ENCODE results near the gene CREB3.

The CREB3 gene

DNA sequence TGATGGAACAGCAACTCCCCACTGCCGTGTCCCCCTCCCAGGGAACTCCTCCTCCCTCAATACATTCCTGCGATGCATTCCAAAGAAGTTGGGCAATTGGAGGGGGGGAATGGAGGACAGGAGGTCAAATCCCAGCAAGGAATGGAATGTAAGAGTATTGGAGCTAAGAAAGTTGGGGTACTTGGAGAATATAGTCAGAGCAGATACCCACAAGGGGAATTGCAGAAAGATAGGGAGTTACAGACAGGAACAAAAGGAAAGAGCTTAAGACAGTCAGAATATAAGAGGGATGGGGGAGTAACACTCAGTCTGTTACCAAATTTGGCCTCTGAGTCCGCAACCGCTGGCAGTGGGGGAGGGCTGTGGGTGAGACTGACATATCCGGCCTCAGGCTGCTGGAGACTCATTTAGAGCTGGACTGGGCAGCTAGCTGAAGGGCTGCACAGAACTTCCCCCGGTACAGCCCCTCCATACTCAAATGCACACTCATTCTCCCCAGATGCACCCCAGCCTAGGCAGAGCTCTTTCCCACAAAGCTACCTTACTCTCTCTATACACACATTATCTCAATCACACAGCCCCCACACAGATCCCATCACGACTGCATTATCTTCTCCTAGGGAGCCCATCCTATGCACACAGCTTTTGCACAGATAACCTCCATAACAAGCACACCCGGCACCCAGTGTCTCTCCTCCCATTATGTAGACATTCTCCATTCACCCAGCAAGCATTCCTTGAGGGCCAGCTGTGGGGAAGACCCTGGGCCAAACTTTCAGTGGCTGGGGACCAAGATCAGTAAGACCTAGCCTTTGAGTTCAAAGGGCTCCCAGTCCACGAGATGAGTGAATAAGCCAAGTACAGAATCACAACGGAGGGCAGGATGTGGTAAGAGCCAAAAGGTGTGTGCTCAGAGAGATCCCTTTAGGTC is 4.2 kb upstream of the CREB3 start:
- H3K4me1 ChIP-seq (ENCODE audit: low read length), result peaks cover 28% of the 10 kb centered on the region
- H3K9me3 ChIP-seq (replicated peaks; ENCODE audit: insufficient read depth, low read length), result no peaks in the 10 kb centered on the region
- peak; percentile 29 for DNase-seq
- H4K20me1 ChIP-seq (ENCODE audit: insufficient read depth, low read length), result no peaks in the 10 kb centered on the region
- H3F3A ChIP-seq (ENCODE audit: insufficient read depth, low read length), result peaks cover 21% of the 10 kb centered on the region; the same call in 1 of the 2 replicates
- no peak overlapping the region for H2AFZ ChIP-seq (ENCODE audit: low read length)
- peak overlapping the region; percentile 4; the same call in 1 of the 2 replicates for H3K27ac ChIP-seq (ENCODE audit: low read length)
- H3K27me3 ChIP-seq (replicated peaks; ENCODE audit: insufficient read depth, low read length), result no peaks in the 10 kb centered on the region
- peak overlapping the region; percentile 19; the same call in 1 of the 2 replicates for H3K4me3 ChIP-seq (ENCODE audit: low read length)
- no peaks in the 10 kb centered on the region for H3K9me2 ChIP-seq (replicated peaks; ENCODE audit: insufficient read depth, low read length)
- H3K9ac ChIP-seq (ENCODE audit: low read length), result no peak overlapping the region
- H3K36me3 ChIP-seq (replicated peaks; ENCODE audit: insufficient read depth, low read length), result no peaks in the 10 kb centered on the region; the same call in 1 of the 2 replicates
- peaks cover 59% of the 10 kb centered on the region for H3K79me2 ChIP-seq (ENCODE audit: low read length)
- H3K4me2 ChIP-seq (ENCODE audit: low read depth, low read length), result peak overlapping the region; percentile 64
- TF ChIP-seq EZH2 (optimal IDR thresholded peaks at IDR 0.05; ENCODE audit: low read depth, low read length) (no peak), CTCF (IDR thresholded peaks at IDR 0.05; ENCODE audit: low read length) (no peak), EZH2phosphoT487 (IDR thresholded peaks at IDR 0.05; ENCODE audit: low read length) (no peak)

DNA sequence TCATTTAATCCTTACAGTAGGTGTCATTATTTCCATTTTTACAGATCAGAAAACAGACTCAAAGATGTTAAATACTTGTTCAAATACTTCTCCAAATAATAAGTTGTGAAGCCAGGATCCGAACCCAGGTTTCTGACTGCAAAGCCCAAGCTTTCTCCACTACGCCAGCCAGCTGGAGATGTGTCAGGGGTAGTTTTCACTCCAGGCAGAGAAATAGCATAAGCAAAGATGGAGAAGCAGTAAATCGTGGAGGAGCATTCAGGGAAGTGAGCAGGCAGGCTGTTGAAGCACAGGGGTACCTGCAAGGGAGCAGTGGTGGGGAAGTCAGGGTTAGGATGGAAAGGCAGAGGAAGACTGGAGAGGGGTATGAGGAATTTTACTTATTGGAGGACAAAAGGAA is 3.4 kb upstream of the CREB3 start:
- Histone ChIP-seq H3K9me2 (replicated peaks; ENCODE audit: insufficient read depth, low read length) (no peaks in the 10 kb centered on the region), H3K4me3 (ENCODE audit: low read length) (no peak overlapping the region), H2AFZ (ENCODE audit: low read length) (no peak overlapping the region), H3K9me3 (replicated peaks; ENCODE audit: insufficient read depth, low read length) (no peaks in the 10 kb centered on the region), H3K9ac (ENCODE audit: low read length) (no peak overlapping the region), H3K27me3 (replicated peaks; ENCODE audit: insufficient read depth, low read length) (no peaks in the 10 kb centered on the region), H3K27ac (ENCODE audit: low read length) (no peak overlapping the region), H3K36me3 (replicated peaks; ENCODE audit: insufficient read depth, low read length) (no peaks in the 10 kb centered on the region; the same call in 1 of the 2 replicates), H3K4me1 (ENCODE audit: low read length) (peaks cover 31% of the 10 kb centered on the region), H3K79me2 (ENCODE audit: low read length) (peaks cover 67% of the 10 kb centered on the region), H3F3A (ENCODE audit: insufficient read depth, low read length) (peaks cover 26% of the 10 kb centered on the region; the same call in 1 of the 2 replicates), H4K20me1 (ENCODE audit: insufficient read depth, low read length) (no peaks in the 10 kb centered on the region), H3K4me2 (ENCODE audit: low read depth, low read length) (peak overlapping the region; percentile 94; the same call in 1 of the 2 replicates)
- TF ChIP-seq EZH2phosphoT487 (IDR thresholded peaks at IDR 0.05; ENCODE audit: low read length) (no peak), CTCF (IDR thresholded peaks at IDR 0.05; ENCODE audit: low read length) (no peak), EZH2 (optimal IDR thresholded peaks at IDR 0.05; ENCODE audit: low read depth, low read length) (no peak)
- no peak for DNase-seq

DNA sequence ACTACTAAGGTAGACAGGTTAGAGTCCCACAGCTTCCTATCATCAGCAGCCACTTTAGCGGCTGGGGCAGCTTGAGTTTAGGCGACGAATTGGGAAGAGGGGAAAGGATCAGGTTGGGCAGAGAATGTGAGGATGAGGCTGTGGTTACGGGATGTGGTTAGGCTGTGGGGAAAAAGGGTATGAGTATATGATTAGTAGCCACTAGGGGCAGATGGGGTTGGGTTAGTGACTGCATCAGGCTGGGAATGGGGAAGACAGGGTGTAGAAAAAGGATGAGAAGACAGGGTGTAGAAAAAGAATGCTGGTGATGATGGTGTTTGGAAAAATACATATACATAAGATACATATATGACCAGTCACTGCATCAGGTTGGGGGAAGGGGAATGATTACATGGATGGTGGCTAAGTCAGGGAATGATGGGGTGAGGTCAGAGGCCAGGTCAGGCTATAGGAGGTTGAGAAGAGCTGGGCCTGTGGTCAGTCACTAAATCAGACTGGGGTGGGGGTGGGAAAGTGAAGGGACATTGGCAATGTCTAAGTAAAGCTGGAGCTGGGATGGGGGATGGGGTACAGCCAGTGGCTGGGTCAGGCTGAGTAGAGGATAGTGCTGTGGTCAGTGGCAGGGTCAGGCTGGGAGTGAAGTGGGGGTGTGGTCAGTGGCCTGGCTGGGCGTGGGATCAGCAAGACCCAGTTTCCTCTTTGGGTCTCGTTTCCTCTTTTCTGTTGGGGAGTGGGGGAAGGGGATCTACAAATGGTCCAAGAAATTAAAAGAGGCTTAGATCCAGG is 2.6 kb upstream of the CREB3 start:
- Histone ChIP-seq H3K9ac (ENCODE audit: low read length) (no peak overlapping the region), H3K4me1 (ENCODE audit: low read length) (peaks cover 31% of the 10 kb centered on the region), H3K4me3 (ENCODE audit: low read length) (peak overlapping the region; percentile 6; the same call in 1 of the 2 replicates)

More for the DNA sequence above, 2.6 kb upstream of the CREB3 start:
- peaks cover 75% of the 10 kb centered on the region for H3K79me2 ChIP-seq (ENCODE audit: low read length)
- H3K36me3 ChIP-seq (replicated peaks; ENCODE audit: insufficient read depth, low read length), result no peaks in the 10 kb centered on the region
- no peaks in the 10 kb centered on the region for H3K27me3 ChIP-seq (replicated peaks; ENCODE audit: insufficient read depth, low read length)
- H3F3A ChIP-seq (ENCODE audit: insufficient read depth, low read length), result peaks cover 26% of the 10 kb centered on the region; the same call in 1 of the 2 replicates
- peak; percentile 24 for DNase-seq
- no peaks in the 10 kb centered on the region for H3K9me3 ChIP-seq (replicated peaks; ENCODE audit: insufficient read depth, low read length)
- no peaks in the 10 kb centered on the region for H3K9me2 ChIP-seq (replicated peaks; ENCODE audit: insufficient read depth, low read length)
- H2AFZ ChIP-seq (ENCODE audit: low read length), result no peak overlapping the region
- H4K20me1 ChIP-seq (ENCODE audit: insufficient read depth, low read length), result no peaks in the 10 kb centered on the region
- no peak overlapping the region for H3K27ac ChIP-seq (ENCODE audit: low read length)
- TF ChIP-seq CTCF (IDR thresholded peaks at IDR 0.05; ENCODE audit: low read length) (peak; percentile 56), EZH2phosphoT487 (IDR thresholded peaks at IDR 0.05; ENCODE audit: low read length) (no peak)
- H3K4me2 ChIP-seq (ENCODE audit: low read depth, low read length), result peak overlapping the region; percentile 94
